Ovary (tissue), 9 donors: ENCODE results near the gene CFAP251. TPM values are rescaled to one million over a fixed set of nuclear protein-coding genes. Genes with fewer than 3 reads are reported as not detected.
A peak's percentile ranks its signal among the peaks of the same experiment; 100 is the strongest.

ENCODE experiments used
- DNase-seq, 5 donors: peaks; one replicate each; pipeline ENCODE4 v3.0.0-alpha.2; 2019 to 2020
- H3K27ac ChIP-seq, 2 donors: fragments of 200-600 bp; one replicate each; pipeline versions ENCODE4 v1.5.1 to v1.8.0; 2019 to 2022
- H3K27me3 ChIP-seq: fragments of 200-600 bp; one replicate; pipeline ENCODE4 v1.8.0; 2022
- H3K36me3 ChIP-seq: fragments of 200-600 bp; sonication (generic); one replicate; pipeline ENCODE4 v1.5.1; 2019
- H3K4me1 ChIP-seq: one replicate; pipeline ENCODE4 v1.8.1; 2013; ENCODE audit warnings: mild to moderate bottlenecking, moderate library complexity; ENCODE audit not compliant: insufficient read depth
- H3K4me3 ChIP-seq: fragments of 200-600 bp; sonication (generic); one replicate; pipeline ENCODE4 v1.5.1; 2017
- H3K9me3 ChIP-seq, 2 donors: fragments of 200-600 bp in 1 of 2; sonication (generic) in 1 of 2; one replicate each; pipeline versions ENCODE4 v1.5.1 to v1.8.1; 2013 to 2019; ENCODE audit warnings: mild to moderate bottlenecking in 1 of 2, moderate library complexity in 1 of 2
- EP300 ChIP-seq: sonication (generic); formaldehyde crosslinking; IDR thresholded peaks from one replicate; pipeline ENCODE4 v1.6.1; 2017; ENCODE audit warnings: antibody characterized with exemption
- POLR2A ChIP-seq: fragments of 450-650 bp; IDR thresholded peaks from one replicate; pipeline ENCODE4 v1.6.1; 2017; ENCODE audit warnings: antibody characterized with exemption, mild to moderate bottlenecking, moderate library complexity
- WGBS, 3 donors: extraction: QIAGEN DNeasy Blood & Tissue Kit in 1 of 3; methylation state at CpG; one replicate each; pipeline versions ENCODE4 v1.1.5 to v1.1.7; 2013 to 2017; 5-methylcytosine and 5-hydroxymethylcytosine counted together
- intact Hi-C, 4 donors: fragments of 100-400 bp; cut with DNase I; formaldehyde crosslinking; loops; one replicate each; pipeline versions ENCODE4 v1.11.0 to v1.15.1; 2022 to 2023
- polyA plus RNA-seq, 2 donors: library from polyadenylated mRNA; stranded (reverse); fragments of 200-250 nt in 1 of 2; fragments of 350-450 nt in 1 of 2; fragmentation: Illumina TruSeq in 1 of 2; extraction: RNeasy Lipid Tissue Mini Kit (QIAGEN cat#74804) in 1 of 2; gene quantifications; one replicate each; pipeline ENCODE4 v1.2.3, GENCODE V29; 2013 to 2014
- total RNA-seq, 7 donors: library from RNA; depleted of rRNA in 2 of 7; stranded (reverse); fragments of >200 nt in 2 of 7; fragmentation: NEBNext Ultra II Directional in 3 of 7; extraction: Animal tissue kit (Norgen Biotek cat#: 25700) in 3 of 7; gene quantifications; one replicate each; pipeline versions ENCODE4 v1.1.0 to v1.2.4, GENCODE V29; 2016 to 2023
- TF ChIP-seq, protein P1 (sequence below), 3 donors: fragments of 450-650 bp in 2 of 3; fragments of 200-600 bp in 1 of 3; IDR thresholded peaks; one replicate each; pipeline versions ENCODE4 v1.5.1 to v1.8.0; 2016 to 2022; ENCODE audit warnings: antibody characterized with exemption in 3 of 3, mild to moderate bottlenecking in 1 of 3
- donor health status: DM: no; HTN: no; CAD: no; lungs with moderate emphysema.
- donor health status: DM: no; HTN: no; CAD: no.
- donor health status: Bipolar disorder and iron deficiency.
- donor health status: DM: yes; HTN: yes; CAD: no.
- donor health status: DM: no; HTN: no; CAD: no.
- donor health status: DM: yes; HTN: yes; CAD: no.

Gene CFAP251
- total and polyA plus RNA-seq, 9 donors, result 1.2 to 28.7 (median 5.5) TPM

- DNase-seq, result peak in 1 of 5 donors; percentile 50
- 43 to 51% (median 50%) methylated on average over 25 to 28 of the region's 28 CpGs for WGBS, 3 donors
- intact Hi-C loops, result no loop called here
- no peaks in the 10 kb centered on the region for H3K36me3 ChIP-seq
- H3K9me3 ChIP-seq, result no peaks in the 10 kb centered on the region
- H3K4me3 ChIP-seq, result no peak overlapping the region
- no peak for TF ChIP-seq POLR2A
- H3K4me1 ChIP-seq, result peaks cover 3% of the 10 kb centered on the region
- no peak overlapping the region for H3K27ac ChIP-seq
- no peaks in the 10 kb centered on the region for H3K27me3 ChIP-seq
Measured at GRCh38 chr12:122029620-122030423, 111.4 kb downstream of the CFAP251 start.

DNA sequence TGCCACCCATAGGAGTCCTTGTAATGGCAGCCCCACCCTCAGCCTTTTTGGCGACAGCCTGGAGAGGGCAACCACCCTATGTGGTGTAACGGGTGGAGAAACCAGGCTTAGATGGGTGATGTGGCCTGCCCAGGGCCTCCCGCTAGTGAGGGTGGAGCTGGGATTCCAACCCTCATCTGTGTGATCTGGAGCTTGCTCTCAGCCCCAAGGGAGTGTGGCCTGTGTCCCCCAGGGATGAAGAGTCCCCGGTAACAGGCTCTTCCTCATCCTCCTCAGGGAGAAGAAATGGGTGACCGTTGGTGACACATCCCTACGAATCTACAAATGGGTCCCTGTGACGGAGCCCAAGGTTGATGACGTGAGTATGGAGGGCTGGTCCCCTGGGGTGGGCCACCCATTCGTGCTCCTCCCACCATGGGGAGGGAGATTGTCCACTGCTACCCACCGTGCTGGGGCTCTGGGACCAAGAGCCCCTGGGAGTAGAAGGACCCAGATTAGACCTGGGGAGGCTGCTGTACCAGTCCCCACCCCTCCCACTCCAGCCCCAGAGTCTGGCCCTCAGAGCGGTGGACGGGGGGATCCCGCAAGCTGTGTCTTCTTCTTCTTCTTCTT lies 112.1 kb downstream of the CFAP251 start:
- WGBS, 3 donors, result 94 to 96% (median 94%) methylated on average over 13 of the region's 13 CpGs
- Histone ChIP-seq H3K27me3 (no peaks in the 10 kb centered on the region), H3K27ac (no peak overlapping the region), H3K4me3 (no peak overlapping the region), H3K9me3 (no peaks in the 10 kb centered on the region), H3K36me3 (no peaks in the 10 kb centered on the region), H3K4me1 (peaks cover 3% of the 10 kb centered on the region)
- TF ChIP-seq EP300, result no peak
- TF ChIP-seq, protein P1, sequence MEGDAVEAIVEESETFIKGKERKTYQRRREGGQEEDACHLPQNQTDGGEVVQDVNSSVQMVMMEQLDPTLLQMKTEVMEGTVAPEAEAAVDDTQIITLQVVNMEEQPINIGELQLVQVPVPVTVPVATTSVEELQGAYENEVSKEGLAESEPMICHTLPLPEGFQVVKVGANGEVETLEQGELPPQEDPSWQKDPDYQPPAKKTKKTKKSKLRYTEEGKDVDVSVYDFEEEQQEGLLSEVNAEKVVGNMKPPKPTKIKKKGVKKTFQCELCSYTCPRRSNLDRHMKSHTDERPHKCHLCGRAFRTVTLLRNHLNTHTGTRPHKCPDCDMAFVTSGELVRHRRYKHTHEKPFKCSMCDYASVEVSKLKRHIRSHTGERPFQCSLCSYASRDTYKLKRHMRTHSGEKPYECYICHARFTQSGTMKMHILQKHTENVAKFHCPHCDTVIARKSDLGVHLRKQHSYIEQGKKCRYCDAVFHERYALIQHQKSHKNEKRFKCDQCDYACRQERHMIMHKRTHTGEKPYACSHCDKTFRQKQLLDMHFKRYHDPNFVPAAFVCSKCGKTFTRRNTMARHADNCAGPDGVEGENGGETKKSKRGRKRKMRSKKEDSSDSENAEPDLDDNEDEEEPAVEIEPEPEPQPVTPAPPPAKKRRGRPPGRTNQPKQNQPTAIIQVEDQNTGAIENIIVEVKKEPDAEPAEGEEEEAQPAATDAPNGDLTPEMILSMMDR (IDR thresholded peaks at IDR 0.05), result no peak
- intact Hi-C loops, result no loop called here
- DNase-seq, result no peak

DNA sequence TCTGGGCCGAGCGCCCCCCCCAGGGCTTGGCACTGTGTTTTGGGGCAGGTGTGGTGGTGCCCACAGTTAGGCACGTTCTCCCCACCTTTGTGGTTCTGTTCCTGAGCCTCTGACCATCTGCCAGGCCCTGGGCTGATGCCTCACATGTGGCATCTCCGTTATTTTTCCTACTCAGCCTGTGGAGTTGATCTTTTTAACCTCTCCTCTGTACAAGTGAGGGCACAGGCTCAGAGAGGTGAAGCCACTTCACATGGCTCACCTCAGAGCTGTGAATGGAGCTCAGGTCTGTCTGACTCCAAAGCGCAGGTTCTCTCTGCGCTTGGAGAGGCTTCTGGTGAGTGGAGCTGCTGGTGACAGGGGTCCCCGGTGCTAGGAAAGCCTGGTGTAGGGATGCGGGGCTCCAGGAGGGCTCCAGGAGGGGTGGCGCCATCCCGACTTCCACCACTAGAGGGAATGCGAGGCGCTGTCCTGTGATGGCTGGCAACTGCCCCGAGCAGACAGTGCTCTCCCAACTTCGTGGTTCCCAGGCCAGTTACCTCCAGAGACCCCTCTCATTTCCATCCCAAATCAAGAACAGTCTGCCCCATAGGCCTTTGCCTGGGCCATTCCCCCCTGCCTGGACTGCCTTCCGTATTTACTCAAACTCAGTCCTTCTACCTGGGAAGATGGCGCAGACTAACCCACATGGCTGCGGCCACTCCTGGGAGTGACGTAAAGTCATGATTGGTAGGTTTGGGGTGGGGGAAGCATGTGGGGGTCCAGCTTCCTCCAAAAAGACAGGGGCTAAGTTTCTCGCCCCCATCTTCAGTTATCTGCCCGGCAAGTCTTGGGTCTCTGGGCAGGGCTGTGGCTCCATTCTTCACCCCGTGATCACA lies 113.2 kb downstream of the CFAP251 start:
- no peaks in the 10 kb centered on the region for H3K9me3 ChIP-seq
- no peak overlapping the region for H3K4me3 ChIP-seq
- intact Hi-C loops, result no loop called here
- no peaks in the 10 kb centered on the region for H3K36me3 ChIP-seq
- peaks cover 3% of the 10 kb centered on the region for H3K4me1 ChIP-seq
- 71 to 76% (median 73%) methylated on average over 18 to 21 of the region's 21 CpGs for WGBS, 3 donors
- peak in 3 of 5 donors; percentile 49 to 63 (median 50) for DNase-seq
- TF ChIP-seq POLR2A (no peak), EP300 (no peak)
- TF ChIP-seq, protein P1 (IDR thresholded peaks at IDR 0.05), result peak; percentile 38 to 47 (median 47)
- no peaks in the 10 kb centered on the region for H3K27me3 ChIP-seq
- H3K27ac ChIP-seq, result no peak overlapping the region

GRCh38 chr12:122032580-122032979 lies 114.2 kb downstream of the CFAP251 start:
- no peak overlapping the region for H3K4me3 ChIP-seq
- H3K9me3 ChIP-seq, result no peaks in the 10 kb centered on the region
- H3K4me1 ChIP-seq, result peaks cover 3% of the 10 kb centered on the region
- H3K27ac ChIP-seq, result no peak overlapping the region
- no peak for TF ChIP-seq POLR2A
- TF ChIP-seq, protein P1 (IDR thresholded peaks at IDR 0.05), result no peak
- no peak for TF ChIP-seq EP300
- H3K36me3 ChIP-seq, result no peaks in the 10 kb centered on the region
- WGBS, 3 donors, result 89% methylated on average over 11 of the region's 11 CpGs
- DNase-seq, result no peak
- no peaks in the 10 kb centered on the region for H3K27me3 ChIP-seq
- intact Hi-C loops, result no loop called here
